Activated T-cell treated with anti-CD3 and anti-CD28 coated beads for 24 hours (primary cell): Measurements from ENCODE around the gene SPEG.
"Not testable (repeated sequence)": the region's sequence is repeated elsewhere in the genome, so short reads cannot be mapped to it uniquely, and the experiment has no call there.

ENCODE experiments used
- DNase-seq: peaks from one replicate; pipeline ENCODE4 v3.0.0-alpha.2; 2020; ENCODE audit warnings: low read depth

Gene SPEG

DNA sequence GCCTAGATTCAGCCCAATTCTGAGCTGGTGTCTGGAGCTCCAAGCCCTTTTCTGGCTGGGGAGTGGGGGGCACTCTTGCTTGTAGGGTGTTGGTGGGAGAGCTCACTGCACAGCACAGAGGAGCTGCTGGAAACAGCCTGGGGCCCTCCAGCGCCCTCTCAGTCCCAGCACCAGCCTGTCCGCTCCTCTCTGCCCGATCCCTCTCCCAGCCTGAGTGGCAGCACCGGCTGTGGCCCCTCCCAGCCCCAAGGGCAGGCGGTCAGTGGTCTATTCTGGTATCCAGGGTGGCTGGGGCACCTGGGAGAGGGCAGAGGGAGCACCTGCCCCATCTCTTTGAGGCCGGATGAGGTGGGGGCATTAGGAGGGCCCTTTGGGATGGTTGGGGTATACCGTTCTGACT, 29.7 kb upstream of the SPEG start:
- no peak for DNase-seq

DNA sequence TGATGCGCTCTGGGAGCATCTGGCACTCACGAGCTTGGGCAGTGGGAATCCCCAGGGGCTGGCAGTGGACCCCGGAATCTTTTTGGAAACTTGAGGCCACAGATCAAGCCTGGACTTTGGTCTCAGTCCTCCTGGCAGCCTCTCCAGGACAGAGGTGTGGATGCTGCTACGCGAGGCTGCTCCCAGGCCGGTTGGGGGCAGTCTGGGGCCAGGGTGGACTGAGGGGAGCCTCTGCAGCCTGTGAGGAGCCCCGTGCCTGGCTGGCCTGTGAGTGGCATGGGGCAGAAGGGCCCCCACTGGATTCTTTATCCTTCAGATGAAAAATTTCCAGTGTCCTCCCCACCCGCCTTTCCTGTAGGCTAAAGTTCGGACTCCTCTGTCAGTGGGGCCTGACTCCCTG, 29.2 kb upstream of the SPEG start:
- no peak for DNase-seq

DNA sequence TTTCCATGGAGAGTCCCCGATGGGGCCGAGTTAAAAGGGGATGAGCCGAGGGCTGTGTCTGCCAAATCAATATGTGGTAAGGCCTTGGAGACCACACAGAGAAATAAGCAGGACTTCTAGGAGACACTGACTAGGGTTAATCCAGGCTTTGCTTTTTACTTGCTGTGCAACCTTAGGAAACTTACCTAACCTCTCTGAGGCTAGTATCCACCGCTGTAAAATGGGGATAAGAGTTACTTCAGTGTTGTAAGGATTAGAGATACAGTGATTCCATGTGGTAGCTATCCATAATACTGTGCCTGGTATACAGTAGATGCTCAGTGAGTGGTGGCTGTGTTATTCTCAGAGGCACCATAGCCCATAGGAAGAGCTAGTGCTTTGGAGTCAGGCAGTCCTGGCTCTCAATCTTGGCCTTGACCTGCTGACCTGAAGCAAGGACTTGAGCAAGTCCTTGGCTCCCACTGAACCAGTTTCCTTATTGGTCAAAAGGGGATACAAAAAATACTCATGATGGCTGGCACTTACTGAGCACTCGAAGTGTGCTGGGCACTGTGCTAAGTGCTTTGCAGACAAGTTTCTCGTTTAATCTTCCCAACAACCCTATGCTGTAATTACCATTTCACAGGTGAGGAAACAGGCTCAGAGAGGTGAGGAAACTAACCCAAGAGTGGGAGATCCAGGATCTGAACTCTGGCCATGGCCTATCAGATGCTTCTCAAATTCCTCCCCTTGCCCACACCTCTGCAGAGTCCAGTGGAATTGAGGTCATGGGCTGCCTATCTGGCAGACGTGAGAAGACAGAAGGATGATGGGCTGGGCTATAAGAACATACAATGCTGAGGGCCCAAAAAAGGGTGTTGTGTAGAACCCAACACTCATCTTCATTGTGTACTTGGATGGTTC, 28.4 kb upstream of the SPEG start:
- no peak for DNase-seq

DNA sequence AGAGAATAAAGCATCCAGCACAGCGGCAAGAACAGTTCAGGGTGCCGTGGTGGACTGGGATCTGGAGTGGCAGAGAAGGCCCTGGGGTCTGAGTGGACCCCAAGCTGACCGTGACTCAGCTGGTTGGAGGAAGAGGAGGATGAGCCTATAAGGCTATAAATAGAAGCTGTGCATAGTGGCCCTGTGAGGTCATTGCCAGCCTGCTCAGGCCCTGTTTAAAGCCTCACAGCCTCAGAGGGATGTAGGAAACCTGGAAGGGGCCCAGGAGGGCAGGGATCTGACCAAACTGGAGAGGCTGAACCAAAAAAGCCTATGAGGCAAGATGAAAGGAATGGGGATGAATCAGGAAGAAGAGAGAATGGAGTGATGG, 27.8 kb upstream of the SPEG start:
- DNase-seq = no peak

DNA sequence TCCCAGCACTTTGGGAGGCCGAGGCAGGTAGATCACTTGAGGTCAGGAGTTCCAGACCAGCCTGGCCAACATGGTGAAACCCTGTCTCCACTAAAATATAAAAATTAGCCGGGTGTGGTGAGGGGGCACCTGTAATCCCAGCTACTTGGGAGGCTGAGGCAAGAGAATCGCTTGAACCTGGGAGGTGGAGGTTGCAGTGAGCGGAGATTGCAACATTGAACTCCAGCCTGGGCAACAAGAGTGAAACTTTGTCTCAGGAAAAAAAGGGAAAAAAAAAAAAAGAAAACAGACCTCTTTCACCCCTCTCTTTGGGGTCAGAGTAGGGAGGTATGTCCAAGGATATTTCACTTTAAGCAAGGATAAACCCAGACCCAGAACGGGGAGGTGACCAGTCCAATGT, 27.3 kb upstream of the SPEG start:
- not testable (repeated sequence) for DNase-seq

DNA sequence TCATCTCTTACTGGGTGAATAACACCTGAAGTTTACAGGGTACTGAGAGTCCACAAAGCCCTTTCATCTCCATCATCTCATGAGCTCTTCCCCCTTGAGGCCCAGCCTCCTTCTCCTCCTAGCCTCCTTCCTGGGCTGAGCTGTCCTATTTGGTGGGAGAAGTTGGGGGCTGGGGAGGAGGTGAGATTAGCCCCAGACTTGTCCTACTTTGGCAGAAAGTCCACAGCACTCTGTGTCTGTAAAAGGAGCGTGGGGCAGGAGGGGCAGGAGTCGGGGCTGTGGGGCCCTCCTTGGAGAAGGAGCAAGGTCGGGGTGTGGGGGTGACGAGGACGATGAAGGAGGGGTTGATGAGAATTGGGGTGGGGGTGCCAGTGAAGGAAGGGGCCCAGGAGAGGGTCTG, 26.4 kb upstream of the SPEG start:
- DNase-seq = no peak

DNA sequence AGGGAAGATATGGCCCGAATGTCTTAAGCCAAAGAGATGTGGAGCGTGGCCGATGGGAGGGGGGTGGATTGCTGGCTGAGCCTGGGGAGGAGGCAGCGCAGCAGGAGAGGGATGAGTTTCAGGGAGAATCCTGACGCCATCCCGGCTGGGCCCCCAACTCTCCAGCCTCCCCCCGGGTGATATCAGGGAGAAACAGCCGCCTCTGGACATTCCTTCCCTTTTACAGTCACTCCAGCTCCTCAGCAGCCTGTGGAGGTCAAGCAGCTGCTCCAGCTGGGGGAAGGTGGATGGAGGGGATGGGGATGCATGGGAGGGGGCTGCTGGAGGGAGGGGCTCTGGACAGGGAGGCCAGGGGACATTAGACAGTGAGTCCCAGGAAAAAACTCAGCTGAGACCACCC, 26.0 kb upstream of the SPEG start:
- DNase-seq = no peak

DNA sequence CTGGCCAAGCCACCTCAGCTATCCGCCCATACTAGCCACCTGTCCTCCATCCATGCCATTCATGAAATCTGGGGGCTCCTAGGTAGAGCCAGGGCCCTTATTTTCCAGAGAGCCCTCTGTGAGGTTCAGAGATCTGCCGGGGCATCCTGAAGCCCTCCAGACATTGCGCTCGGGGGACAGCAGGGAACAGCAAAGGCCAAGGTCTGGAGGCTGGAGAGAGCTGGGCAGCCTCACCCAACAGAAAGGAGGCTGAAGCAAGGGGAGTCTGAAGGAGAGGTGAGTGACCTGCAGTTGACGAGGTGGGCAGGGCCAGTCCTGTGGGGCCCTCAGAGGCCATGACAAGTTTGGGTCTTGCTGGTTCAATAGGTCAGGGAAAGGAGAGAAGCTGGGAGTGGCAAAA, 25.0 kb upstream of the SPEG start:
- no peak for DNase-seq

DNA sequence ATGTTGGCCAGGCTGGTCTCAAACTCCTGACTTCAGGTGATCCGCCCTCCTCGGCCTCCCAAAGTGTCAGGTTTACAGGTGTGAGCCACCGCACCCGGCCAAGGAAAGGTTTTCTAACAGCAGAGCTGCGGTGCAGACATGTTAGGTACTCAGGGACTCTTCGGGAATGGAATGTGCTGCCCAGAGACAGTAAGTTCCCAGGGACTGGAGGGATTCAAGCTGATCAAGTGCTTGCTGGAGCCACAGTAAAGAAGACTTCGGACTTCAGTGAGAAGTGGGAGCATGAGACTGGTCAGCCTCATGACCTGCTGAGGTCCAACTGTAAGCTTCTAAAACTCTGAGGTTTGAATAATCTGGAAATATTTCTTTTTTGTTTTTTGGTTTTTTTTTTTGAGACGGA, 24.3 kb upstream of the SPEG start:
- DNase-seq = no peak

DNA sequence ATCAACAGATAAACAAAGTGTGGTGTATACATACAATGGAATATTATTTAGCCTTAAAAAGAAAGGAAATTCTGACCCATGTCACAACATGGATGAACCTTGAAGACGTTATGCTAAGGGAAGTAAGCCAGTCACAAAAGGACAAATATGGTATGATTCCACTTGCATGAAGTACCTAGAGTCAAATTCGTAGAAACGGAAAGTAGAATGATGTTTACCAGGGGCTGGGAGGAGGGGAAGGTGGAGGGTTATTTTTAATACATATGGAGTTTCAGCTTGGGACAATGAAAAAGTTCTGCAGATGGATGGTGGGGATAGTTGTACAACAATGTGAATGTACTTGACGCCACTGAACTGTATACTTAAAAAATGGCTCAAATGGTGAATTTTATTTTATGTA, 19.8 kb upstream of the SPEG start:
- DNase-seq = no peak

DNA sequence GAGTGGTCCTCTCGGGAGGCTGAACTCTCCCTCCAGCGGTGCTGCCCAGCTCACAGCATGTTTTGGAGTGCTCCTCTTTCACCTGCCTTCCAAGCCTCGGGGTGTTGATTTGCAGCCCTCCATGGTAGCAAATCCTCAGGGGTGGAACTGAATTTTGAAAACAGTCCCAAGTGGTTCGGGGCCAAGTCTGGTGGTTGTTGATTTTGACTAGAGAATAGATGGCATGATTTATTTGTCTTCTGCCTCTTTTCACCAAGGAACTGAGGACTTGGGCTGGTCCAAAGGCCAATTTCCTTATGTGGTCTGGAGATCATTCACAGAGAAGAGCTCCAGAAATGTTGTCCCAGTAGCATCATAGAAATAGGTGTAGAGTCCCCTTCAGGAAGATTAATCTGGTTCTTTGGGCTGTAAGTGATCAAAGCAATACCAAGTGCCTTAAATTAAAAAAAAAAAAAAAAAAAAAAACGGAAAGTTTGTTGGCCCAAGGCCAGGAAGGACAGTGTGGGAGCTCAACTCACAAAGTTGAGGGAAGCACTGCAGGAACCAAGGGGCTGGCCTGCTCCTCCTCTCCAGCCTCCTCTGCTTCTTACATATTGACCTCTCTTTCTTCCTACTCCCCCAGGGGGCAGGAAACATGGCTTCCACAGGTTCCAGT, 18.9 kb upstream of the SPEG start:
- no peak for DNase-seq

DNA sequence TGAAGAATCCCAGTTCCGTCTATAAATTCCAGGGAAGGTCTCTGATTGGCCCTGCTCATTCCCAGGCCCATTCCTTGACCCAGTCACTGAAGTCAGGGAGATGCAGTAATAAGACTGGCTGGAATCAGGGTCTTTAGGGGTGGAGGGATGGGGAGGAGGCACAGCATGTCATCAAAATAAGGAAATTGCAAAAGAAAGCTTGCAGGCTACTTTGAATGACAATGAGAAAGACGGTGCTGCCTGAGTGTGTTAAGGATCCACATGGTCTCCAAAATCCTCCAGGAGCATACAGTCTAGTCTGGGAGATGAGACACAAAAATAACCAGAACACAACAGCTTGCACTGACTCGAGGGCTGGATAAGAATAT, 18.4 kb upstream of the SPEG start:
- no peak for DNase-seq

DNA sequence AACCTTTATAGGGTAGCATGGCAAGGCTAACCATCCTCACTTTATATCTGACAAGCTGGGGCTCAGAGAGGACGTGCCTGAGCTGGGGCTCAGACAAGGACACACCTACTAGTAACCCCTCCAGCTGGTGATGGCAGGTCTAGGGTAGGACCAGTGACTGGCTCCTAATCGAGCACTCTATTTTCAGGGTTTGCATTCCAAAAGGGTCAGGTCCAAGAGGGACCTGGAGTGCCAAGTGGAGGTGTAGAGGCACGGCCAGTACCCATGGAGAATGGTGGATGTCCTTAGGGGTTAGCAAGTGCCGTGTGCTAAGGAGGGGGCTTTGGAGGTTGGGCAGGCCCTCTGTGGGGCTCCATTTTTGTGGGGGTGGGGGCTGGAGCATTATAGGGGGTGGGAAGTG, 17.7 kb upstream of the SPEG start:
- no peak for DNase-seq

DNA sequence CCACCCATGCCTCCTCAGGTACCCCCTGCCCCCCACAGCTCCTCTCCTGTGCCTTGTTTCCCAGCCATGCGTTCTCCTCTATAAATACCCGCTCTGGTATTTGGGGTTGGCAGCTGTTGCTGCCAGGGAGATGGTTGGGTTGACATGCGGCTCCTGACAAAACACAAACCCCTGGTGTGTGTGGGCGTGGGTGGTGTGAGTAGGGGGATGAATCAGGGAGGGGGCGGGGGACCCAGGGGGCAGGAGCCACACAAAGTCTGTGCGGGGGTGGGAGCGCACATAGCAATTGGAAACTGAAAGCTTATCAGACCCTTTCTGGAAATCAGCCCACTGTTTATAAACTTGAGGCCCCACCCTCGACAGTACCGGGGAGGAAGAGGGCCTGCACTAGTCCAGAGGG, 17.3 kb upstream of the SPEG start:
- no peak for DNase-seq

DNA sequence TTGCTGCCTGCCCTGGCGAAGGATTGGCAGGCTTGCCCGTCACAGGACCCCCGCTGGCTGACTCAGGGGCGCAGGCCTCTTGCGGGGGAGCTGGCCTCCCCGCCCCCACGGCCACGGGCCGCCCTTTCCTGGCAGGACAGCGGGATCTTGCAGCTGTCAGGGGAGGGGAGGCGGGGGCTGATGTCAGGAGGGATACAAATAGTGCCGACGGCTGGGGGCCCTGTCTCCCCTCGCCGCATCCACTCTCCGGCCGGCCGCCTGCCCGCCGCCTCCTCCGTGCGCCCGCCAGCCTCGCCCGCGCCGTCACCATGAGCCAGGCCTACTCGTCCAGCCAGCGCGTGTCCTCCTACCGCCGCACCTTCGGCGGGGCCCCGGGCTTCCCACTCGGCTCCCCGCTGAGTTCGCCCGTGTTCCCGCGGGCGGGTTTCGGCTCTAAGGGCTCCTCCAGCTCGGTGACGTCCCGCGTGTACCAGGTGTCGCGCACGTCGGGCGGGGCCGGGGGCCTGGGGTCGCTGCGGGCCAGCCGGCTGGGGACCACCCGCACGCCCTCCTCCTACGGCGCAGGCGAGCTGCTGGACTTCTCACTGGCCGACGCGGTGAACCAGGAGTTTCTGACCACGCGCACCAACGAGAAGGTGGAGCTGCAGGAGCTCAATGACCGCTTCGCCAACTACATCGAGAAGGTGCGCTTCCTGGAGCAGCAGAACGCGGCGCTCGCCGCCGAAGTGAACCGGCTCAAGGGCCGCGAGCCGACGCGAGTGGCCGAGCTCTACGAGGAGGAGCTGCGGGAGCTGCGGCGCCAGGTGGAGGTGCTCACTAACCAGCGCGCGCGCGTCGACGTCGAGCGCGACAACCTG, 16.3 kb upstream of the SPEG start, which contains the start of gene DES:
Gene DES (plus strand): TSS at position 223 of the 857 bp plus-strand sequence. CDS start 86 bp downstream, at position 309.
- no peak for DNase-seq

DNA sequence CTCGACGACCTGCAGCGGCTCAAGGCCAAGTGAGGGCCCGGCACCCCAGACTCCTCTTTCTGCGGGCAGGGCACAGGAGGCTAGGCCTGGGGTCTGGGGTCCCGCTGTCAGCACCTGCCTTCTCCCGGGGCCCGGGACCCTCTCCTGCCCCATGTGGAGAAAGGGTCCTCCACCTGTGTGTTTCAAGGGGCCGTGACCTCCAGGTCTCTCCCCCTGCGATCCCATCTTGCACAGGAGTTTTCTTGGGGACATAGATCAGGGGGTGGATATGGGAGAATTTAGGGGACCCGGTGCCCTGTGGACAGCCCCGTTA, 15.7 kb upstream of the SPEG start:
- DNase-seq = no peak

DNA sequence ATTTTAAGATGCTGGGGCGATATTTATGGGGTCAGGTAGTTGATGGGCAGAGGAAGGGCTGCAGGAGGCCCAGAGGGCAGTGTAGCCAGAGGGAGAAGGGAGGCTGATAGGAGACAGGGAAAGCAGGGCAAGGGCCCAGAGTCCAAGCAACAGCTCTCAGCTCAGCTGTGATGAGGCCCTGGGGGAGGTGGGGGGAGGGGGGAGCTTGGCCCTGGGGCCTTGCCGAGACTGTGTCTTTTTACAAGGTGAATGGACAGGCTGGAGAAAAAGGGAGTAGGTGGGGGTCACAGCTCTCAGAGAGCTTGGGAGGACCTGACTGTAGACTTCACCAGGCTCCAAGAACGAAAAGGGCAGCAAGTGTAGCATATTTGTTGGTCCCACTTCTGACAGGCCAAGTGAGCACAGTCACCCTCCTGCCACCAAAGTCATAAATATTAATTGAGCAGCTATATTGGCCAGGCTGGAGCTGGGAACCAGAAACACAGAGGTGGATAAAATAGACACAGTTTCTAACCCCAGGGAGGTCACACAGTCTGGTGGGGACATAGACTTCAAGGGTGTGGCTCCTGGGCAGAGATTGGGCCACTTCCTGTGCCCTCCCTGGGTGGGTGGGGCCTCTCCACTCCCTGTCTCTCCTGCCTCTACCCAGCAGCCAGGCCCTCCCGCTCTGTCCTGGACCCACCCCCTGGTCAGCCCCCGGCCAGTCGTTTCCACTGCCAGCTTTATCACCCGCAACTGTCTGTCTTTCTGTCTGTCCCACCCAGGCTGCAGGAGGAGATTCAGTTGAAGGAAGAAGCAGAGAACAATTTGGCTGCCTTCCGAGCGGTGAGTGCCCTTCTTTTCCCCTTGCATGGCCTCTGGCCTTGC, 15.1 kb upstream of the SPEG start:
- no peak for DNase-seq

DNA sequence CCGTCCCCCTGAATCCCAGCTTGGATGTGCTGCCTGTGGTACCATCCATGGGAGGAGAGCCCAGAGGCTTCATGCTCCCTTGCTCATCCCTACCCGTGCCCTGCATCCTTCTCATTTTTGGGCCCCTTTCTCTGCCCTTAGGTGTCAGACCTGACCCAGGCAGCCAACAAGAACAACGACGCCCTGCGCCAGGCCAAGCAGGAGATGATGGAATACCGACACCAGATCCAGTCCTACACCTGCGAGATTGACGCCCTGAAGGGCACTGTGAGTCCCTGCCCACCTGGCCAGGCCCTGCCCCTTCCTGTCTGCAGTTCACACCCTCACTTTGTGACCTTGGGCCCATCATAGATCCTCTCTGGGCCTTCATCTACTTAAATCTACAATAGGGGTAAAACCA, 14.0 kb upstream of the SPEG start:
- no peak for DNase-seq

DNA sequence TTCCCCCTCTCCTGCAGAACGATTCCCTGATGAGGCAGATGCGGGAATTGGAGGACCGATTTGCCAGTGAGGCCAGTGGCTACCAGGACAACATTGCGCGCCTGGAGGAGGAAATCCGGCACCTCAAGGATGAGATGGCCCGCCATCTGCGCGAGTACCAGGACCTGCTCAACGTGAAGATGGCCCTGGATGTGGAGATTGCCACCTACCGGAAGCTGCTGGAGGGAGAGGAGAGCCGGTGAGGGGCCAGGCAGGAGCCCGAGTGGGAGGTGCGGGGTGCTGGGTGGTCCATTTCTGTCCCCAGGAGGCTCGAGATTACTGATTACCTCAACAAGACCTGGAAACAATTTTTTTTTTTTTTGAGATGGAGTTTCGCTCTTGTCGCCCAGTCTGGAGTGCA, 13.3 kb upstream of the SPEG start:
- DNase-seq = no peak

DNA sequence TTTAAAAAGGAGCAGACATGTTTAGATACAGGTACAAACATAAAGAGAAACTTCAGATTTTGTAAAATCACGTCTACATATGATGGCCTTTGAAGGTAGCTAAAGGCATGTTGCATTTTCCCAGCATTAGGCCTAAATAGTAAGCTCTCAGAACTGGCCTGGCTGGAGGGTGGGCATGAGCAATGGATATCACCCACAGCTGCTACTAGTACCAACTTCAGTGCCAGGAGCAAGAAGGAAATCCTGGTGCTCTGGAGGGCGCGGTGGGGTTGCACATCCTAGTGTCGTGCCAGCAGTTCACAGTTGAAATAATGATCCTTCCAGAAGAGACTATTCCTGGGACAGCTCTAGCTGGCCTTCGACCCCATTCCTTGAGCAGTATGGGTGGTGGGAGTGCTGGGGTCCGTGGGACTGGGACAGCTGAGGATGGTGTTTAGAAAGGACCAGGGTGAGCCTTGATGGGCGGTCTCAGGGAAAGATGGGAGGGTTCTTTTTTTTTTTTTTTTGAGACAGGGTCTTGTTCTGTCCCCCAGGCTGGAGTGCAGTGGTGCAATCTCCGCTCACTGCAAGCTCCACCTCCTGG, 11.6 kb upstream of the SPEG start:
- DNase-seq = no peak

DNA sequence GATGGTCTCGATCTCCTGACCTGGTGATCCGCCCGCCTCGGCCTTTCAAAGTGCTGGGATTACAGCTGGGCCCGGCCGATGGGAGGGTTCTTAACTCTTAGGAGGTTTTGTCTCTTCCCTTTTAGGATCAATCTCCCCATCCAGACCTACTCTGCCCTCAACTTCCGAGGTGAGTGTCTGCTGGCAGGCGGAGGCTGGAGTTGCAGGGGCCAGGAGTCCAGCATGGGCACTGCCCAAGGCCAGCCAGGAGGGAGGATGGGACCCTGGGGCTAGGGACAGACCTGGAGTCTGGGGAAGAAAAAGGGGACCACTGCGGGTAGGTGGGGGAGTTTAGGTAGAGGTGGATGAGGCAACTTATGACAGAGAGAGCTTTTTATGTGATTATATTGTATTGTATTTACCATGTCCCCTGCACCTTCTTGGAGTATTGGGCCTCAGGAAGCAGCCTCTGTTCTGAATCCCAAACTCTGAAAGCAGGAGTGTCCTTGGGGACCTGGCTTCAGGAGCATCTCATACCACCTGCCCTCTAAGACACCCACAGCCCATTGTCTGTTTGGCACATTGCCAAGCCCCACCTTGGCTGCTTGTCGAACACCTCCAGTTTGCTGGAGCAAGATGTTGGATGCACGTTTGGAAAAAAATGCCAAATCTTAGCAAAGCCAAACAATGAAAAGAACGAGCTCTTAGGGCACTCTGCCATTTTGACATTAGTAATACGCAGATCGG, 10.8 kb upstream of the SPEG start:
- DNase-seq = no peak
